ENCODE results near the gene DOK3. TPM values are rescaled to one million over a fixed set of nuclear protein-coding genes. Genes with fewer than 3 reads are reported as not detected.
A peak's percentile ranks its signal among the peaks of the same experiment; 100 is the strongest.

Gene DOK3
- polyA plus RNA-seq, 2 of the 4 experiments (the other 2 are of a cell fraction), result 1.3 to 7.1 TPM

- no peaks in the 10 kb centered on the region for H3K4me1 ChIP-seq
- ChIA-PET CTCF (interaction anchor here (0.8 to 19.7 kb wide), 4 partner anchors 6 to 29 kb away, joined by 3 to 241 read pairs (median 6); no protein-coding TSS in a partner anchor), POLR2A (interaction anchor here (1.3 kb wide), 1 partner anchor 12 kb away, joined by 3 read pairs; no protein-coding TSS in a partner anchor)
- ATAC-seq (0 out of 6 replicates have a peak, but pooled peaks of 1 of the 2 experiments have one; percentile 7), FAIRE-seq (no peak), DNase-seq (ENCODE audit: low read depth in 1 of 2, low spot score in 1 of 2) (no peak)
- H3K27ac ChIP-seq, result no peak overlapping the region
- WGBS (ENCODE audit: missing lambda C conversion rate), result 70% methylated on average over 9 of the region's 13 CpGs
- H3K4me3 ChIP-seq, result no peak overlapping the region
- no peak overlapping the region for H3K4me2 ChIP-seq
- TF ChIP-seq RNF2 (IDR thresholded peaks at IDR 0.05; ENCODE audit: borderline replicate concordance, low read depth), result no peak
- H3K9me3 ChIP-seq, result no peaks in the 10 kb centered on the region
These were observed 24.6 kb downstream of the DOK3 start for GRCh38 chr5:177484902-177485549.

GRCh38 chr5:177483994-177484901 is 25.4 kb downstream of the DOK3 start:
- ChIA-PET CTCF (interaction anchor here (0.8 to 19.7 kb wide), 4 partner anchors 7 to 28 kb away, joined by 3 to 241 read pairs (median 114); no protein-coding TSS in a partner anchor), POLR2A (interaction anchor here (1.3 kb wide), 1 partner anchor 12 kb away, joined by 3 read pairs; no protein-coding TSS in a partner anchor)
- Histone ChIP-seq H3K27ac (no peak overlapping the region), H3K4me3 (no peak overlapping the region), H3K4me1 (no peaks in the 10 kb centered on the region; the same call in 2 of the 3 replicates), H3K4me2 (no peak overlapping the region), H3K9me3 (no peaks in the 10 kb centered on the region)
- ATAC-seq (peak in 1 of 2 experiments; percentile 4; a peak in 3 of 6 replicates), DNase-seq (ENCODE audit: low read depth in 1 of 2, low spot score in 1 of 2) (no peak), FAIRE-seq (no peak)
- TF ChIP-seq FOXS1 (CRISPR knock-in tag; IDR thresholded peaks at IDR 0.05) (no peak), PBX3 (IDR thresholded peaks at IDR 0.05) (peak; percentile 63; the same call in 1 of the 2 replicates), JUN (IDR thresholded peaks at IDR 0.05) (0 out of 5 replicates have a peak, but pooled peaks of 1 of the 2 experiments have one; percentile 7), KDM1A (IDR thresholded peaks at IDR 0.05; ENCODE audit: low read depth) (no peak), CBX8 (IDR thresholded peaks at IDR 0.05) (no peak), BHLHE40 (IDR thresholded peaks at IDR 0.05; ENCODE audit: low read depth, low read length) (no peak), SREBF2 (IDR thresholded peaks at IDR 0.05) (no peak)
- TF ChIP-seq, protein P1, sequence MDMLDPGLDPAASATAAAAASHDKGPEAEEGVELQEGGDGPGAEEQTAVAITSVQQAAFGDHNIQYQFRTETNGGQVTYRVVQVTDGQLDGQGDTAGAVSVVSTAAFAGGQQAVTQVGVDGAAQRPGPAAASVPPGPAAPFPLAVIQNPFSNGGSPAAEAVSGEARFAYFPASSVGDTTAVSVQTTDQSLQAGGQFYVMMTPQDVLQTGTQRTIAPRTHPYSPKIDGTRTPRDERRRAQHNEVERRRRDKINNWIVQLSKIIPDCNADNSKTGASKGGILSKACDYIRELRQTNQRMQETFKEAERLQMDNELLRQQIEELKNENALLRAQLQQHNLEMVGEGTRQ (IDR thresholded peaks at IDR 0.05), result no peak
- WGBS (ENCODE audit: missing lambda C conversion rate), result 91% methylated on average over 21 of the region's 22 CpGs

- CTCF ChIA-PET, result interaction anchor here (18.8 to 19.7 kb wide), 2 partner anchors 8 to 27 kb away, joined by 220 to 241 read pairs; no protein-coding TSS in a partner anchor
- 96% methylated on average over 9 of the region's 9 CpGs for WGBS (ENCODE audit: missing lambda C conversion rate)
- POLR2A ChIA-PET, result no interaction called here
- Histone ChIP-seq H3K4me1 (peaks cover 6% of the 10 kb centered on the region; the same call in 1 of the 3 replicates), H3K4me3 (no peak overlapping the region), H3K9me3 (no peaks in the 10 kb centered on the region), H3K27ac (no peak overlapping the region), H3K4me2 (no peak overlapping the region)
- FAIRE-seq (no peak), ATAC-seq (no peak), DNase-seq (ENCODE audit: low read depth in 1 of 2, low spot score in 1 of 2) (no peak)
- TF ChIP-seq SMC3 (IDR thresholded peaks at IDR 0.05) (no peak), CBX8 (IDR thresholded peaks at IDR 0.05) (no peak), HOXB13 (CRISPR knock-in tag; IDR thresholded peaks at IDR 0.05; ENCODE audit: low read depth) (no peak), ZFP36 (IDR thresholded peaks at IDR 0.05; ENCODE audit: borderline replicate concordance, partially characterized antibody) (no peak), FOXS1 (CRISPR knock-in tag; IDR thresholded peaks at IDR 0.05) (no peak), EHMT2 (IDR thresholded peaks at IDR 0.05; ENCODE audit: low read depth) (no peak), PBX3 (IDR thresholded peaks at IDR 0.05) (no peak), TP53 (CRISPR knock-in tag; IDR thresholded peaks at IDR 0.05) (no peak), BHLHE40 (IDR thresholded peaks at IDR 0.05; ENCODE audit: low read depth, low read length) (no peak)
- TF ChIP-seq, protein P2, sequence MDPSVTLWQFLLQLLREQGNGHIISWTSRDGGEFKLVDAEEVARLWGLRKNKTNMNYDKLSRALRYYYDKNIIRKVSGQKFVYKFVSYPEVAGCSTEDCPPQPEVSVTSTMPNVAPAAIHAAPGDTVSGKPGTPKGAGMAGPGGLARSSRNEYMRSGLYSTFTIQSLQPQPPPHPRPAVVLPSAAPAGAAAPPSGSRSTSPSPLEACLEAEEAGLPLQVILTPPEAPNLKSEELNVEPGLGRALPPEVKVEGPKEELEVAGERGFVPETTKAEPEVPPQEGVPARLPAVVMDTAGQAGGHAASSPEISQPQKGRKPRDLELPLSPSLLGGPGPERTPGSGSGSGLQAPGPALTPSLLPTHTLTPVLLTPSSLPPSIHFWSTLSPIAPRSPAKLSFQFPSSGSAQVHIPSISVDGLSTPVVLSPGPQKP (IDR thresholded peaks at IDR 0.05; ENCODE audit: low read depth, low read length), result no peak
These were observed 26.6 kb downstream of the DOK3 start for GRCh38 chr5:177483042-177483441.

Measured in A549 (cell line).